HG03139 (cell line): ENCODE measurements around the gene IL27RA.
"Not testable (repeated sequence)": the region's sequence is repeated elsewhere in the genome, so short reads cannot be mapped to it uniquely, and the experiment has no call there.

ENCODE experiments used
- ATAC-seq: cut with Tn5 transposase; IDR thresholded peaks from one replicate; pipeline ENCODE4 v1.9.1; 2021; ENCODE audit not compliant: unreplicated experiment

IL27RA gene

GRCh38 chr19:13998426-13998825 is 33.1 kb upstream of the IL27RA start:
- ATAC-seq, result no peak

- ATAC-seq, result no peak
These were observed 32.5 kb upstream of the IL27RA start for GRCh38 chr19:13999085-13999484.

- no peak for ATAC-seq
These were observed 30.7 kb upstream of the IL27RA start for GRCh38 chr19:14000691-14001375.

GRCh38 chr19:14002571-14003250 is 28.9 kb upstream of the IL27RA start:
- no peak for ATAC-seq

GRCh38 chr19:14003251-14004055 is 28.1 kb upstream of the IL27RA start:
- no peak for ATAC-seq

GRCh38 chr19:14004619-14005348 is 26.8 kb upstream of the IL27RA start:
- ATAC-seq, result no peak

- peak; percentile 44 for ATAC-seq
These were observed 26.0 kb upstream of the IL27RA start for GRCh38 chr19:14005349-14006084.

GRCh38 chr19:14006085-14006765 is 25.3 kb upstream of the IL27RA start, which contains the start of gene RFX1:
TSS of gene RFX1 (minus strand) at chr19:14006320. CDS start at chr19:13993843, 12,477 bp downstream.
- peak; percentile 61 for ATAC-seq

- ATAC-seq, result peak; percentile 27
These were observed 24.6 kb upstream of the IL27RA start for GRCh38 chr19:14006766-14007562.

GRCh38 chr19:14012378-14012915 is 19.1 kb upstream of the IL27RA start:
- no peak for ATAC-seq

- peak; percentile 58 for ATAC-seq
These were observed 16.0 kb upstream of the IL27RA start for GRCh38 chr19:14015524-14016035.

GRCh38 chr19:14019100-14019499 is 12.5 kb upstream of the IL27RA start:
- ATAC-seq, result no peak

GRCh38 chr19:14019739-14020138 is 11.8 kb upstream of the IL27RA start:
- ATAC-seq, result not testable (repeated sequence)

- no peak for ATAC-seq
These were observed 10.1 kb upstream of the IL27RA start for GRCh38 chr19:14021474-14021873.

GRCh38 chr19:14022469-14022868 is 9.1 kb upstream of the IL27RA start:
- ATAC-seq, result no peak

GRCh38 chr19:14023404-14024235 is 7.9 kb upstream of the IL27RA start:
- no peak for ATAC-seq

GRCh38 chr19:14026652-14027192 is 4.8 kb upstream of the IL27RA start:
- ATAC-seq, result not testable (repeated sequence)
